Right cardiac atrium (tissue), 5 donors: ENCODE data around the gene PGF. TPM values are rescaled to one million over a fixed set of nuclear protein-coding genes. Genes with fewer than 3 reads are reported as not detected.

Experiments used
- ATAC-seq, 2 donors: fragments of 200-7000 bp; cut with Tn5 transposase; one replicate each; pipeline versions ENCODE4 v1.8.0 to v1.9.1; 2020; ENCODE audit warnings: moderate library complexity in 2 of 2, mild to moderate bottlenecking in 1 of 2
- DNase-seq, 3 donors: peaks; one replicate each; pipeline ENCODE4 v3.0.0-alpha.2; 2020
- H3K27ac ChIP-seq: one replicate; pipeline ENCODE4 v1.5.1; 2013; ENCODE audit warnings: mild to moderate bottlenecking, low read length, control low read depth, moderate library complexity
- H3K27me3 ChIP-seq: one replicate; pipeline ENCODE4 v1.6.1; 2013; ENCODE audit not compliant: control insufficient read depth, insufficient read depth
- H3K4me1 ChIP-seq: one replicate; pipeline ENCODE4 v1.6.1; 2013; ENCODE audit warnings: low read length; ENCODE audit not compliant: control insufficient read depth, insufficient read depth
- H3K4me3 ChIP-seq: one replicate; pipeline ENCODE4 v1.5.1; 2013; ENCODE audit warnings: low read length, control low read depth
- H3K9me3 ChIP-seq: one replicate; pipeline ENCODE4 v1.6.1; 2013; ENCODE audit warnings: low read length; ENCODE audit not compliant: control insufficient read depth
- WGBS: extraction: QIAGEN DNeasy Blood & Tissue Kit; methylation state at CpG from one replicate; pipeline ENCODE4 v1.1.7; 2013; 5-methylcytosine and 5-hydroxymethylcytosine counted together
- intact Hi-C, 4 donors: fragments of 100-400 bp; cut with DNase I; formaldehyde crosslinking; loops; one replicate each; pipeline versions ENCODE4 v1.11.0 to v1.14.0; 2022 to 2023
- polyA plus RNA-seq: library from polyadenylated mRNA; stranded (reverse); fragments of 200-250 nt; gene quantifications from one replicate; pipeline ENCODE4 v1.2.3, GENCODE V29; 2013
- total RNA-seq, 4 donors: library from RNA; stranded (reverse); fragmentation: NEBNext Ultra II Directional; extraction: Animal tissue kit (Norgen Biotek cat#: 25700); gene quantifications; one replicate each; pipeline ENCODE4 v1.2.1, GENCODE V29; 2021
- donor health status: healthy with polysubstance abuse.
- donor health status: DM: no; HTN: yes; CAD: no.
- donor health status: DM: no; HTN: no; CAD: no.
- donor health status: DM: no; HTN: yes; CAD: no; lungs with severe emphysema.
- donor health status: DM: yes; HTN: yes; CAD: no.

PGF gene
- total and polyA plus RNA-seq, 5 donors: 2.9 to 5.9 (median 4.2) TPM

GRCh38 chr14:74965486-74966153 lies 10.2 kb upstream of the PGF start:
- Histone ChIP-seq H3K9me3 (no peaks in the 10 kb centered on the region), H3K27me3 (no peaks in the 10 kb centered on the region), H3K27ac (peak overlapping the region; percentile 51), H3K4me3 (no peak overlapping the region), H3K4me1 (peaks cover 5% of the 10 kb centered on the region)
- 61% methylated on average over 5 of the region's 5 CpGs for WGBS
- DNase-seq (no peak), ATAC-seq (no peak)
- intact Hi-C loops: no loop called here

GRCh38 chr14:74964787-74965485 lies 9.5 kb upstream of the PGF start:
- Histone ChIP-seq H3K9me3 (no peaks in the 10 kb centered on the region), H3K27me3 (no peaks in the 10 kb centered on the region), H3K4me1 (peaks cover 5% of the 10 kb centered on the region), H3K27ac (peak overlapping the region; percentile 51), H3K4me3 (no peak overlapping the region)
- intact Hi-C loops: no loop called here
- WGBS: 60% methylated on average over 4 of the region's 4 CpGs
- DNase-seq (no peak), ATAC-seq (peak in 1 of 2 donors; percentile 43)

- DNase-seq (peak in 1 of 3 donors; percentile 66), ATAC-seq (peak; percentile 44 to 66)
- WGBS: 32% methylated on average over 9 of the region's 9 CpGs
- Histone ChIP-seq H3K27me3 (no peaks in the 10 kb centered on the region), H3K4me3 (no peak overlapping the region), H3K9me3 (no peaks in the 10 kb centered on the region), H3K27ac (no peak overlapping the region), H3K4me1 (peaks cover 5% of the 10 kb centered on the region)
- intact Hi-C loops: no loop called here
Measured at GRCh38 chr14:74963705-74964271, 8.4 kb upstream of the PGF start.

- no peak overlapping the region for H3K4me3 ChIP-seq
- H3K27me3 ChIP-seq: no peaks in the 10 kb centered on the region
- no peaks in the 10 kb centered on the region for H3K9me3 ChIP-seq
- DNase-seq (peak in 1 of 3 donors; percentile 59), ATAC-seq (peak in 1 of 2 donors; percentile 40)
- intact Hi-C loops: no loop called here
- H3K27ac ChIP-seq: no peak overlapping the region
- H3K4me1 ChIP-seq: peaks cover 5% of the 10 kb centered on the region
- 57% methylated on average over 12 of the region's 12 CpGs for WGBS
Measured at GRCh38 chr14:74963178-74963704, 7.8 kb upstream of the PGF start.

- Histone ChIP-seq H3K4me1 (peaks cover 5% of the 10 kb centered on the region), H3K4me3 (no peak overlapping the region), H3K27ac (no peak overlapping the region), H3K27me3 (no peaks in the 10 kb centered on the region), H3K9me3 (no peaks in the 10 kb centered on the region)
- ATAC-seq (no peak), DNase-seq (peak in 1 of 3 donors; percentile 4)
- WGBS: 81% methylated on average over 8 of the region's 8 CpGs
- intact Hi-C loops: no loop called here
Measured at GRCh38 chr14:74962493-74962892, 7.1 kb upstream of the PGF start.

DNA sequence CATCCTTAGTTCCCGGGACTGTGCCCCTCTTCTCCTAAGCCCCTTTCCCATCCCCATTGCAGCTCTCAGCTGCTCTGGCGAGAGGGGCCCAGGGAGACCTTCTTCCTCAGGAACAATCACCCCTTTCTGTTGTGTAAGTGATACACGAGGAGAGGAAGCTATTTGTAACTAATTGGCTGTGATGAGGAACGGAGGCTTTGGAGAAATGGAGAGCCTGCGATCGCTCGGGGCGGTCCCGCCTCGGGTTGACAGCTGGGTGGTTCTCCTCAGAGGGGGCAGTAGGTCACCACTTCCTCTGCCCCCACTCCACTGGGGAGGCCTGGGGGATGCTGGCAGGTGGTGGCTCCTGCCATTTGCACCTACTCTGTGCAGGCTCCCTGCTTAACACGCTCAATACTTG lies 6.6 kb upstream of the PGF start:
- Histone ChIP-seq H3K27me3 (no peaks in the 10 kb centered on the region), H3K4me3 (no peak overlapping the region), H3K4me1 (peaks cover 5% of the 10 kb centered on the region), H3K9me3 (no peaks in the 10 kb centered on the region), H3K27ac (no peak overlapping the region)
- DNase-seq (peak in 1 of 3 donors; percentile 7), ATAC-seq (no peak)
- WGBS: 69% methylated on average over 11 of the region's 11 CpGs
- intact Hi-C loops: no loop called here

DNA sequence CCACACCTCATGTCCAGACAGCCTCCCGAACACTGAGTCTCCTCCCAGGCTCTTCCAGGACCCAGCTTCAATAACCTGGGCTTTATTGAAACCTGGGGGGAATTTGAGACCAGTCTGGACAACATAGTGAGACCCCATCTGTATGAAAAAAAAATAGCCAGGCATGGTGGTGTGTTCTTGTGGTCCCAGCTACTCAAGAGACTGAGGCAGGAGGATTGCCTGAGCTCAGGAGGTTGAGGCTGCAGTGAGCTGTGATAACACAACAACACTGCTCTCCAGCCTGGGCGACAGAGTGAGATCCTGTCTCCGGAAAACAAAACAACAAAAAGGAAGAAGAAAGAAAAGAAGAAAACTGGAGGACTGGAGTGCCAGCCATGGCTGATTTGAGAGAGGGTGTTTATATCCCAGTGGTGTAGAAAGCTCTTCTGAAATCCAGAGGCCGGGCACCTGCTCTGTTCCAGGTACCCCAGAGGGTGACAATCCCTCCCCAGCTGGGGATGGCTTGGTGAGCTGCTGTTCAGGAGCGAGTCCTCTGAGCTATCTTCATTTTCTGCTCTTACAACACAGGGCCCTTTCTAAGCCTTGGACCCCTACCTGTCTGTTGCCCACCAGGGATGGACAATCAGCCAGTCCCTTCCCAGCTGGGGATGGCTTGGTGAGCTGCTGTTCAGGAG lies 6.0 kb upstream of the PGF start:
- DNase-seq: peak in 1 of 3 donors; percentile 11
- WGBS: 87% methylated on average over 5 of the region's 5 CpGs
- intact Hi-C loops: no loop called here
- H3K27ac ChIP-seq: no peak overlapping the region
- no peaks in the 10 kb centered on the region for H3K9me3 ChIP-seq
- H3K27me3 ChIP-seq: no peaks in the 10 kb centered on the region
- peaks cover 5% of the 10 kb centered on the region for H3K4me1 ChIP-seq
- H3K4me3 ChIP-seq: no peak overlapping the region
- no peak for ATAC-seq

- intact Hi-C loops: no loop called here
- Histone ChIP-seq H3K9me3 (no peaks in the 10 kb centered on the region), H3K27ac (no peak overlapping the region), H3K4me1 (peaks cover 5% of the 10 kb centered on the region), H3K4me3 (no peak overlapping the region), H3K27me3 (no peaks in the 10 kb centered on the region)
- DNase-seq (peak in 1 of 3 donors; percentile 17), ATAC-seq (no peak)
- WGBS: 83% methylated on average over 4 of the region's 4 CpGs
Measured at GRCh38 chr14:74960736-74961135, 5.3 kb upstream of the PGF start.

GRCh38 chr14:74959596-74960180 lies 4.3 kb upstream of the PGF start:
- Histone ChIP-seq H3K9me3 (no peaks in the 10 kb centered on the region), H3K27ac (no peak overlapping the region), H3K4me1 (peaks cover 5% of the 10 kb centered on the region), H3K4me3 (no peak overlapping the region), H3K27me3 (no peaks in the 10 kb centered on the region)
- intact Hi-C loops: no loop called here
- WGBS: 83% methylated on average over 5 of the region's 5 CpGs
- ATAC-seq: no peak
- no peak for DNase-seq

- ATAC-seq: no peak
- intact Hi-C loops: no loop called here
- 81% methylated on average over 24 of the region's 24 CpGs for WGBS
Measured at GRCh38 chr14:74956280-74957072, 1.1 kb upstream of the PGF start.

More at GRCh38 chr14:74956280-74957072, 1.1 kb upstream of the PGF start:
- peak in 1 of 3 donors; percentile 56 for DNase-seq
- H3K9me3 ChIP-seq: no peaks in the 10 kb centered on the region
- H3K4me1 ChIP-seq: no peaks in the 10 kb centered on the region
- H3K27ac ChIP-seq: no peak overlapping the region
- no peak overlapping the region for H3K4me3 ChIP-seq
- H3K27me3 ChIP-seq: no peaks in the 10 kb centered on the region
